Activated CD8-positive, alpha-beta T cell treated with anti-CD3 and anti-CD28 coated beads for 36 hours (primary cell): ENCODE data around the gene COL12A1. TPM values are rescaled to one million over a fixed set of nuclear protein-coding genes. Genes with fewer than 3 reads are reported as not detected.

Experiments used
- ATAC-seq: fragments of 200-7000 bp; cut with Tn5 transposase; one replicate; pipeline ENCODE4 v1.10.0; 2021; ENCODE audit warnings: mild to moderate bottlenecking, moderate library complexity
- CTCF ChIA-PET: fragments of 350-600 bp; sonication (Branson Sonifier 250); formaldehyde crosslinking; loops from one replicate; lab custom pipeline; 2021; ENCODE audit warnings: antibody characterized with exemption; lab: Charles Lee
- POLR2A ChIA-PET: fragments of 350-600 bp; sonication (Branson Sonifier 250); formaldehyde crosslinking; loops from one replicate; lab custom pipeline; 2021; ENCODE audit warnings: antibody characterized with exemption; lab: Charles Lee
- DNase-seq: peaks from one replicate; pipeline ENCODE4 v3.0.0-alpha.2; 2020
- H3K27ac Mint-ChIP-seq: one replicate; pipeline ENCODE4 v1.8.0; 2021; ENCODE audit warnings: mild to moderate bottlenecking, mixed read lengths
- H3K27me3 Mint-ChIP-seq: one replicate; pipeline ENCODE4 v1.8.0; 2021; ENCODE audit warnings: mixed read lengths
- H3K36me3 Mint-ChIP-seq: one replicate; pipeline ENCODE4 v1.8.0; 2021; ENCODE audit warnings: low read depth, mixed read lengths
- H3K4me1 Mint-ChIP-seq: one replicate; pipeline ENCODE4 v1.8.0; 2021; ENCODE audit warnings: low read depth, mixed read lengths
- H3K4me3 Mint-ChIP-seq: one replicate; pipeline ENCODE4 v1.8.0; 2021; ENCODE audit warnings: mild to moderate bottlenecking, moderate library complexity, mixed read lengths
- H3K9me3 Mint-ChIP-seq: one replicate; pipeline ENCODE4 v1.8.0; 2021; ENCODE audit warnings: mixed read lengths
- intact Hi-C: fragments of 100-400 bp; cut with micrococcal nuclease; formaldehyde crosslinking; loops from one replicate; pipeline ENCODE4 v1.10.0; 2022
- total RNA-seq, 2 experiments: library from RNA; stranded (reverse); gene quantifications; one replicate each; pipeline ENCODE4 v1.2.3, GENCODE V29; 2021
- TF ChIP-seq, protein P1 (sequence below): fragments of 200-600 bp; IDR thresholded peaks from one replicate; pipeline ENCODE4 v1.8.0; 2022; ENCODE audit warnings: antibody characterized with exemption, mild to moderate bottlenecking

COL12A1 gene
- total RNA-seq, 2 experiments from 2014 or later, result 0.09 TPM; not detected in 1

- Mint-ChIP-seq H3K4me1 (no peaks in the 10 kb centered on the region), H3K27me3 (no peaks in the 10 kb centered on the region), H3K36me3 (peaks cover 19% of the 10 kb centered on the region), H3K4me3 (no peak overlapping the region), H3K9me3 (no peaks in the 10 kb centered on the region), H3K27ac (no peak overlapping the region)
- ATAC-seq, result no peak
- POLR2A ChIA-PET, result interaction anchor here (1.5 kb wide), 1 partner anchor 9 kb away, joined by 9 read pairs; the partner anchor contains the start of gene COX7A2
- no peak for DNase-seq
- CTCF ChIA-PET, result interaction anchor here (1.0 to 3.7 kb wide), 4 partner anchors 9 to 1501 kb away, joined by 4 to 14 read pairs (median 6); partner anchors contain the start of gene COX7A2
- intact Hi-C loops, result no loop called here
- TF ChIP-seq, protein P1, sequence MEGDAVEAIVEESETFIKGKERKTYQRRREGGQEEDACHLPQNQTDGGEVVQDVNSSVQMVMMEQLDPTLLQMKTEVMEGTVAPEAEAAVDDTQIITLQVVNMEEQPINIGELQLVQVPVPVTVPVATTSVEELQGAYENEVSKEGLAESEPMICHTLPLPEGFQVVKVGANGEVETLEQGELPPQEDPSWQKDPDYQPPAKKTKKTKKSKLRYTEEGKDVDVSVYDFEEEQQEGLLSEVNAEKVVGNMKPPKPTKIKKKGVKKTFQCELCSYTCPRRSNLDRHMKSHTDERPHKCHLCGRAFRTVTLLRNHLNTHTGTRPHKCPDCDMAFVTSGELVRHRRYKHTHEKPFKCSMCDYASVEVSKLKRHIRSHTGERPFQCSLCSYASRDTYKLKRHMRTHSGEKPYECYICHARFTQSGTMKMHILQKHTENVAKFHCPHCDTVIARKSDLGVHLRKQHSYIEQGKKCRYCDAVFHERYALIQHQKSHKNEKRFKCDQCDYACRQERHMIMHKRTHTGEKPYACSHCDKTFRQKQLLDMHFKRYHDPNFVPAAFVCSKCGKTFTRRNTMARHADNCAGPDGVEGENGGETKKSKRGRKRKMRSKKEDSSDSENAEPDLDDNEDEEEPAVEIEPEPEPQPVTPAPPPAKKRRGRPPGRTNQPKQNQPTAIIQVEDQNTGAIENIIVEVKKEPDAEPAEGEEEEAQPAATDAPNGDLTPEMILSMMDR, result no peak
These were observed 28.4 kb upstream of the COL12A1 start for GRCh38 chr6:75234126-75234865.

GRCh38 chr6:75233092-75233615 is 27.3 kb upstream of the COL12A1 start:
- TF ChIP-seq, protein P1, result no peak
- ATAC-seq (no peak), DNase-seq (no peak)
- Mint-ChIP-seq H3K9me3 (no peaks in the 10 kb centered on the region), H3K4me1 (no peaks in the 10 kb centered on the region), H3K27ac (no peak overlapping the region), H3K4me3 (no peak overlapping the region), H3K36me3 (peaks cover 12% of the 10 kb centered on the region), H3K27me3 (no peaks in the 10 kb centered on the region)
- intact Hi-C loops, result no loop called here
- ChIA-PET POLR2A (no interaction called here), CTCF (interaction anchor here (1.4 to 3.7 kb wide), 3 partner anchors 24 to 1500 kb away, joined by 4 to 14 read pairs (median 4); no protein-coding TSS in a partner anchor)

DNA sequence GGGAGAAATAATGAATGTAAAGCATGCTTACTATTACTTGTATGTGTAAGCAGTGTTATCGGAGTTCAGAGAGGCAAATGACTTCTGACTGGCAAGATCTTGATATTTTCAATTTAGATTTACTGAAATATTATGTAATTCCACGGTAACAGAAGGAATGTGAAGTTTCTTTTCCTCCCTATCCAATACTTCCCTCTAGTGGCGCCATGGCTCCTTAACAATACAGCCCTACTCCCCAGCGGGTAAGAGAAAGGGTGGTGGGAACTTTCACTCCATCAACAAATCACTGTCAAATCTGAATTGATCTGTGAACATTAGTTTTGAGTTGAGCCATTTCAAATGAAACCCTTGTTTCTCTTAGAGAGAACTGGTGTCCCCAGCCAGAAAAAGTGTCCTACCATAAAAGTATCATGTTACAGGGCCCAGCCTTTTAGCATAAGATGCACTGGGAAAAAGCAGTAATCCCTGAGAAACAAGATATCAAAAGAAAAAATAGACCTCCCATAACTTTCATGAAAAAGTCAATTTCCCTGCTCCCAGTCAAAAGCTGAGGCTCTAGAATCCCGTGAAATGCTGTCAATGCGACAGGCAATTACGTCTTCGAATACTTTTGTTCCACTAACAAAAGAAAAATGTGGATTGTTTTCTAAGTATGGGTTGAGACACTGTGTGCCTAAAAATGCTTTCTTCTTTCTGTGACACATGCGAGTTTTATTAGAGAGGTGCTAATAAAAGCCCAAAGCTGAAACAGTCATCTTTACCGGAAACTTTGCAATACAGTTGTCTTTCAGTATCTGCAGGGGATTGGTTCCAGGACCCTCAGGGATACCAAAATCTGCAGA is 24.9 kb upstream of the COL12A1 start:
- H3K27me3 Mint-ChIP-seq, result no peaks in the 10 kb centered on the region
- H3K36me3 Mint-ChIP-seq, result no peaks in the 10 kb centered on the region
- ATAC-seq (no peak), DNase-seq (no peak)
- ChIA-PET POLR2A (interaction anchor here (0.6 kb wide), 1 partner anchor 716 kb away, joined by 4 read pairs; no protein-coding TSS in a partner anchor), CTCF (interaction anchor here (0.7 to 3.7 kb wide), 3 partner anchors 22 to 40 kb away, joined by 3 to 14 read pairs (median 6); no protein-coding TSS in a partner anchor)
- H3K4me1 Mint-ChIP-seq, result no peaks in the 10 kb centered on the region
- H3K27ac Mint-ChIP-seq, result no peak overlapping the region
- no peaks in the 10 kb centered on the region for H3K9me3 Mint-ChIP-seq
- intact Hi-C loops, result no loop called here
- TF ChIP-seq, protein P1, result peak; percentile 23
- no peak overlapping the region for H3K4me3 Mint-ChIP-seq

- ChIA-PET POLR2A (interaction anchor here (1.5 kb wide), 1 partner anchor 19 kb away, joined by 3 read pairs; the partner anchor contains the start of gene COX7A2), CTCF (interaction anchor here (0.9 to 1.6 kb wide), 4 partner anchors 13 to 42 kb away, joined by 3 to 9 read pairs (median 5); no protein-coding TSS in a partner anchor)
- H3K27ac Mint-ChIP-seq, result no peak overlapping the region
- TF ChIP-seq, protein P1, result no peak
- no peaks in the 10 kb centered on the region for H3K9me3 Mint-ChIP-seq
- H3K27me3 Mint-ChIP-seq, result peaks cover 6% of the 10 kb centered on the region
- H3K4me1 Mint-ChIP-seq, result no peaks in the 10 kb centered on the region
- intact Hi-C loops, result no loop called here
- no peak for DNase-seq
- ATAC-seq, result no peak
- H3K36me3 Mint-ChIP-seq, result no peaks in the 10 kb centered on the region
- no peak overlapping the region for H3K4me3 Mint-ChIP-seq
These were observed 18.6 kb upstream of the COL12A1 start for GRCh38 chr6:75224303-75224926.
